GM12873 (cell line): Measurements from ENCODE around the gene KIF3A.

Source experiments
- TF ChIP-seq, protein P1 (sequence below): IDR thresholded peaks from 2 replicates; pipeline ENCODE4 v1.5.1; 2012; ENCODE audit warnings: low read depth, mild to moderate bottlenecking, moderate library complexity, low read length, control low read depth; ENCODE audit not compliant: insufficient read depth; ENCODE audit errors: missing control alignments

KIF3A gene

DNA sequence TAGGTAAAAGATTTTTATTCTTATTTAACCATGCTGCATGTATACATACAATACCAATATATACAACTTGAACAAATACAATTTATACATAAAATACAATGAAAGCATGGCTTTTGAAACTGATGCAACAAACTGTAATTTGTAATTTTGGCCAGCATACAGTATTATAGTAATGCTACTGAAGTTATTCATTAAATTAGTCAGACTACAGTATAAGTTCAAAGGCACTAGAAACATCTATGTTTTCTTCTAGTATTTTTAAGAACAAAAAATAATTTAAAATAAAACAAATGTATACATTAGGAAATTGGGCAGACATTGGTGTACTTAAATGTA is 44.7 kb downstream of the KIF3A start:
- TF ChIP-seq, protein P1, sequence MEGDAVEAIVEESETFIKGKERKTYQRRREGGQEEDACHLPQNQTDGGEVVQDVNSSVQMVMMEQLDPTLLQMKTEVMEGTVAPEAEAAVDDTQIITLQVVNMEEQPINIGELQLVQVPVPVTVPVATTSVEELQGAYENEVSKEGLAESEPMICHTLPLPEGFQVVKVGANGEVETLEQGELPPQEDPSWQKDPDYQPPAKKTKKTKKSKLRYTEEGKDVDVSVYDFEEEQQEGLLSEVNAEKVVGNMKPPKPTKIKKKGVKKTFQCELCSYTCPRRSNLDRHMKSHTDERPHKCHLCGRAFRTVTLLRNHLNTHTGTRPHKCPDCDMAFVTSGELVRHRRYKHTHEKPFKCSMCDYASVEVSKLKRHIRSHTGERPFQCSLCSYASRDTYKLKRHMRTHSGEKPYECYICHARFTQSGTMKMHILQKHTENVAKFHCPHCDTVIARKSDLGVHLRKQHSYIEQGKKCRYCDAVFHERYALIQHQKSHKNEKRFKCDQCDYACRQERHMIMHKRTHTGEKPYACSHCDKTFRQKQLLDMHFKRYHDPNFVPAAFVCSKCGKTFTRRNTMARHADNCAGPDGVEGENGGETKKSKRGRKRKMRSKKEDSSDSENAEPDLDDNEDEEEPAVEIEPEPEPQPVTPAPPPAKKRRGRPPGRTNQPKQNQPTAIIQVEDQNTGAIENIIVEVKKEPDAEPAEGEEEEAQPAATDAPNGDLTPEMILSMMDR: no peak

DNA sequence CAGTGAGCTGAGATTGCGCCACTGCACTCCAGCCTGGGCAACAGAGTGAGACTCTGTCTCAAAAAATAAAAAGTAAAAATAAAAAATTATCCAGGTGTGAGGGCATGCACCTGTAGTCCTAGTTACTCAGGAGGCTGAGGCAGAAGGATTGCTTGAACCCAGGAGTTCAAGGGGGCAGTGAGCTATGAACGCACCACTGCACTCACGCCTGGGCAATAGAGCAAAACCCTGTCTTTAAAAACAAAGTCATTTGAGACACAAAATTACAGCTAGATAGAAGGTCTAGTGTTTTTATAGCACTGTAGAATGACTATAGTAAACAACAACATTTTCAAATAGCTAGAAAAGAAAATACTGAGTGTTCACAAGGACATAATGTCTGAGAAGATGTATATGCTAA is 47.2 kb downstream of the KIF3A start:
- TF ChIP-seq, protein P1: no peak

DNA sequence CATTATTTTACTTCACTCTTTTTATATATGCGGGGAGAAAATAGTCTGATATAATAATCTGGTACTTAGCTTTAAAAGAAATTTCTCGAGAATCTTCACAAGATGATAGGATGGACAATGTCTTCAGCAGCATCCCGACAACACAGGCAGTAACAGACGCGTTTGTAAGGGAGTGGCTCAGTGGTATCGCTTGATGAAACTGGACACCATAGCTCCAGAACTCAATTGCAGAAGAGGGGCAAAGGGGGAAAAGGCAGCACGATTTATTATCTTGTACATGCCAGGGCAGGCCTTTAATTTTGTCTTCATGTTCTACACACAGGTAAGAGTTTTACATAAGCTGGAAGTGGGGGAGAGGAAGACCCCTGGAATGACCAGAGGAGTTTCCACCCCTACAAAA is 47.8 kb downstream of the KIF3A start:
- TF ChIP-seq, protein P1: no peak

DNA sequence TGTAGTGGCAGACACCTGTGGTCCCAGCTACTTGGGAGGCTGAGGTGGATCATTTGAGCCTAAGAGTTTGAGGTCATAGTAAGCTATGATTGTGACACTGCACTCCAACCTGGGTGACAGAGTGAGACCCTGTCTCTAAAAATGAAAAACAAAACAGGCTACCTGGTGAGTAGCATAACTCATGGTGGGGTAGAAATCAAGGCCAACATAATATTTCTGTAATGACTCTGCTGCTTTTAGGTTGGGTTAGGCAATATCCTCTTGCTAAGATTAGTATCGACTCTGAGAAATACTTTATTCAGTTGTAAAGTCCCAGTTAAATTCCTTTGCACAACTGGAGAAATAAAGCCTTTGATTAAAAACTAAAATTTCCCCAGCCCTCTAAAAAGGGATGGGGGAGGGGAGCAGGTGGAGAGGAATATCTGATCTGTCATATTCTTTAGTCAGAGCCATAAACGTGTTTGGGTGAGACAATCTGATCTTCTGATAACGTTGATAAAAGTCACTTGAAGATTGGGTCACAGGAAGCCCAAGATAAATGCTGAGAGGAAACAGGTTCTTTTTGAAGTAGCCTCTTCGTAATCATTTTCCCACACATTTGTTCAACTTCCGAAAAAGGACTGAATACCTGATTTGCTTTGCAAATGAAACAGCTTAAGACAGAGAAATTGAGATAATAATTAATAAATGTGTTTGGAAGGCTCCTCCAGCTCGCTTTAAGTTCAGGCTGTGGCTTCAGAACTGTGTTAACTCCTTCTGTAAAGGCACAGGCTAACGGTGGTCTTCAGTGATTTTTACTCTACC is 48.6 kb downstream of the KIF3A start:
- TF ChIP-seq, protein P1: no peak

DNA sequence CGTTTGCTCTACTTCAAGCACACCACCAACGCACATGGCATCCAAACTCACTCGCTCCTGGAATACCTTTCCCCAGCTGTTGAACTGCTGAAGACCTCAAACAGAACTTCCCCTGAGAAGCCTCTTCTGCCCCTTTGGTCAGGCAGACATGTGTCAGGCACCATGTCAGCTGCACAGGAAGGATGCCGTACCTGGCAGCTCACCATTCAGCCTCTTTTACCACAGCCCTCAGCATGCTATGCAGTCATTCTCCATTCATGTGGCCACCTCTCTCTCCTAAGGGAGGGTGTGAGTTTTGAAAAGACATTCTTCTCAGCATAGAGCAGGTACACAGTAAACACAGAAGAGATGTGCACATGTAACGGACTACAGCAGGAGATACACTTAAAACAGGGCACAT is 49.4 kb downstream of the KIF3A start:
- TF ChIP-seq, protein P1: no peak

DNA sequence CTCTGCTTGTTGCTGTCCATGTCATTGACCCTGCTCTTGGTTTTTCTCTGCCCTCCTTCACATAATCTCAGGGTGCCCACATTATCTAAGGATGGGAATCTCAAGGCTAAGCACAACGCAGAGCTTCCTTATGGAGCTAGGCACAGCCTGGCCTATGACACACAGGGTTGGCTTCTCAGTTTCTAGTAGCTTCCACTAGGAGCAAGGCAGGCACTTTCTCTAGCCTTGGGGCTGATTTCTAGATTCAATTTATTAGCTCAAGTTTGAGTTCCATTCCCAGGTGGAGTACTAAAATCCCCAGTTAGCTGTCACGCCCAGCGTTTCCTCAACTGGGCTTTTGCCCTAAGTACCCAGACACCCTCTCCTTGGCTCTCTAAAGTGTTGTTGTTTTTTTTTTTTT is 51.2 kb downstream of the KIF3A start:
- TF ChIP-seq, protein P1: no peak

DNA sequence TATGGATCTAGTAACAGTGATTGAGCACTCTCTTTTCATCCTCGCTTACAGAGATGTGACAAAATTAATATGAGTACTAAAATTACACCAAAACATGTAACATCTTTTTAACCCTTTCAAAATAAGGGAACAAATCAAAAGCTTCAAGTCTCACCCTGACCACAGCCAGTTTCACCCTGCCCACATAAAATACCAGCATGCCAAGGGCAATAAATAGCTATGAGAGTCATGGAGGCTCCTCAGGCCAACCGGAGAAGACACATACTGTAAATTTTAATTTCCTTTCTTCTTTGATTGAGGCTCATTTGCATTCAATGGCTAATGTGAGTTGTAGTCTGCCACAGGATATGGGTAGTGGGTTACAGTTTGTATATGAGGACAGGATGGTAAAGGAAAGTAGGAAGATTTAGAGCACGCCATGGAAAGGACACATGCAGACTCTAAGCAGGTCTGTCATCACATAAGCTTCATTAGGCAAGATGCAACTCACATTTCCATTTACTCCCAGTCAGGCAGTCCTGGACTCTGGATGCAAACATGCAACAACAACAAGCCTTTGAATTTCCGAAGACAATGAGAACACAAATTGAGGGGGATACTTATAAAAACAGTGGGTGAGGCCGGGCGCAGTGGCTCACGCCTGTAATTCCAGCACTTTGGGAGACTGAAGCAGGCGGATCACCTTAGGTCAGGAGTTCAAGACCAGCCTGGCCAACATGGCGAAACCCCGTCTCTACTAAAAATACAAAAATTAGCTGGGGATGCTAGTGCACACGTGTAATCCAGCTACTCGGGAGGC is 52.2 kb downstream of the KIF3A start:
- TF ChIP-seq, protein P1: no peak
